Astrocyte of the spinal cord (primary cell): ENCODE measurements around the gene LGR6.

Experiments
- DNase-seq: peaks from one replicate; pipeline ENCODE4 v3.0.0; 2011; ENCODE audit warnings: low read depth, low spot score
- H3K4me3 ChIP-seq: 2 replicates; pipeline ENCODE4 v1.5.1; 2011; ENCODE audit warnings: low read depth, mild to moderate bottlenecking, low read length, moderate library complexity
- in situ Hi-C: cut with HindIII; loops from 2 replicates; pipeline ENCODE4 v1.10.0; 2017; ENCODE audit warnings: low sequenced_read_pairs
- TF ChIP-seq, protein P1 (sequence below): IDR thresholded peaks from 2 replicates; pipeline ENCODE4 v1.5.1; 2012; ENCODE audit warnings: low read depth, mild to moderate bottlenecking, low read length, inconsistent platforms

Gene LGR6

DNA sequence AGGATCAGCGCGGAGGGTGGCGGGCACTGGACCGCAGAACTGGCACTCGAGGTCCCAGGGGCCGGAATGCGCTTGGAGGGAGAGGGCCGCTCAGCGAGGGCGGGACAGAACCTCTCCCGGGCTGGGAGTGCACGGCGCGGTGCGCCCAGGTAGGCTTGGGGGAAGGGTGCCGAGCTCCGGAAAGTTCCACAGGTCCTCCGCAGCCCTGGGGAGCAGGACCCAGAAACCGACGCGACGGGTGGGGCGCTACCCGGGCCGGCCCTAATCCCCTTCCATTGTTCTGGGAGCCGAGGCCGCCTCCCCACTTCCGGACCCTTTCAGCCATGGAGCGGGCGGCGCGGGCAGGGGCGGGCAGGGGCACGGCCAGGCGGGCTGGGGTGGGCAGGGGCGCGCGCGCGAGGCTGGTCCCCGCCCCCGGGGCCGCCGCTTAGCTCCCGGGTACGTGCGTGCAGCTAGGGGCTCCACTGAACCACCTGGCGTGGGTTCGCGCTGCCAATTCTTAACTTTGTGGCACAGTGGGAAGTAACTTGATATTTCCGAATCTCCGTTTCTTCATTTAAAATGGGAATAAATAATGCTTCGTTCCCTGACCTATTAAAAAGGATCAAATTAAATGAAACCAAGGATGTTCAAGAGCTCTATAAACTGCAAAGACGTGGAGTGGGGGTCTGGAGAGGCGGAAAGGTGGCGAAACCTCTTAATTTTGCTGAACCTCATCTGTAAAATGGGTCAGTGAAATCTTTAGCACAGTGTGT, 20.7 kb downstream of the LGR6 start:
- H3K4me3 ChIP-seq = no peak overlapping the region
- in situ Hi-C loops = loop anchor here (25.0 kb wide), 1 partner anchor 98 kb away; no protein-coding TSS in a partner anchor
- no peak for DNase-seq

DNA sequence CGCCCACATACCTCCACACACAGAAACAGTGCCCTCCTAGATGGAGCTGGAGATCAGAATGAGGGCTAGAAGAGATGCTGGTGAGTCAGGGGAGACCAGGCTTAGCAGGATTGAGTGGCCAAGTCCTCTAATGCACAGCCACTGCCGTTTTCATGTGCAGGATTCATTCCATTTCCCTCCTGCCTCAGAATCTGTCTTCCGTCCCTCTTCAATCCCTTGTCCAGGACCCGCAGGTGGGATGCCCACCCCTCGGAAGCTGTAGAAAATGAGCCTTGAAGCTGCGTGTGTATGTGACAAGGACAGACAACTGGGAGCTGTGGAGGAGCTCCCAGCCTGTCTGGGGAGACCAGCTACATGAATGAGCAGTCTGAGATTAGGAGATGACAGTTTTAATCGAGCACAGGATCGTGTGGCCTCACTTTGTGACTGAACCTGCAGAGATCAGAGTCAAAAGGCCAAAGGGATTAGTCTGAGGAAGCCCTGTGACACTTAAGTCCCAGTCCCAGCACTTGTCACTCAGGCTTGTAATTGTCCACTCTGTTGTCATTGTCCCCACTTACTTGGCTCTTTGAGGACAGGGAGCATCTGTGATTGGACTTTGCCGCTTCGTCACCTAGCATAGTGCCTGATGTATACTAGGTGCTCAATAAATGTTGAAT, 22.0 kb downstream of the LGR6 start:
- TF ChIP-seq, protein P1, sequence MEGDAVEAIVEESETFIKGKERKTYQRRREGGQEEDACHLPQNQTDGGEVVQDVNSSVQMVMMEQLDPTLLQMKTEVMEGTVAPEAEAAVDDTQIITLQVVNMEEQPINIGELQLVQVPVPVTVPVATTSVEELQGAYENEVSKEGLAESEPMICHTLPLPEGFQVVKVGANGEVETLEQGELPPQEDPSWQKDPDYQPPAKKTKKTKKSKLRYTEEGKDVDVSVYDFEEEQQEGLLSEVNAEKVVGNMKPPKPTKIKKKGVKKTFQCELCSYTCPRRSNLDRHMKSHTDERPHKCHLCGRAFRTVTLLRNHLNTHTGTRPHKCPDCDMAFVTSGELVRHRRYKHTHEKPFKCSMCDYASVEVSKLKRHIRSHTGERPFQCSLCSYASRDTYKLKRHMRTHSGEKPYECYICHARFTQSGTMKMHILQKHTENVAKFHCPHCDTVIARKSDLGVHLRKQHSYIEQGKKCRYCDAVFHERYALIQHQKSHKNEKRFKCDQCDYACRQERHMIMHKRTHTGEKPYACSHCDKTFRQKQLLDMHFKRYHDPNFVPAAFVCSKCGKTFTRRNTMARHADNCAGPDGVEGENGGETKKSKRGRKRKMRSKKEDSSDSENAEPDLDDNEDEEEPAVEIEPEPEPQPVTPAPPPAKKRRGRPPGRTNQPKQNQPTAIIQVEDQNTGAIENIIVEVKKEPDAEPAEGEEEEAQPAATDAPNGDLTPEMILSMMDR = no peak
- H3K4me3 ChIP-seq = no peak overlapping the region
- in situ Hi-C loops = loop anchor here (25.0 kb wide), 1 partner anchor 97 kb away; no protein-coding TSS in a partner anchor
- DNase-seq = no peak

More for the DNA sequence above, 20.7 kb downstream of the LGR6 start:
- TF ChIP-seq, protein P1 = no peak

DNA sequence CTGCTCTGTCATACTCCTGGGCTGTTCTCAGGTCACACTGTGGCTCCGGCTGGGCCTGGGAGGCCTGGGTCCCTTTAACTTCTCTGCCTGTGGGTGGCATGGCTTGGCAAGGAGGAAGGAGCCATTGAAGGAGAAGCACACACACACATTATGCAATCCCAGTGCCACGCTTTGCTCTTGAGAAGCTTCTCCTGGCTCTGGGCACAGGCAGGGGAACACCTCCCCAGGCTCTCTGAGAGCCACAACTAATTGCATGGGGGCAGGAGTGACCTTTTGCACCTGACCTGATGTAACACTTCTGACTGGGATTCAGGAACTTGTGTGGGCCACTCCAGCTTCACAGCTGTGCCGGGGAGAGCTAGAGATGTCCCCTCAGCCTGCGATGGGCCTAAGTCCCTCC, 23.1 kb downstream of the LGR6 start:
- DNase-seq = no peak
- TF ChIP-seq, protein P1 = no peak
- no peak overlapping the region for H3K4me3 ChIP-seq
- in situ Hi-C loops = loop anchor here (25.0 kb wide), 1 partner anchor 96 kb away; no protein-coding TSS in a partner anchor

DNA sequence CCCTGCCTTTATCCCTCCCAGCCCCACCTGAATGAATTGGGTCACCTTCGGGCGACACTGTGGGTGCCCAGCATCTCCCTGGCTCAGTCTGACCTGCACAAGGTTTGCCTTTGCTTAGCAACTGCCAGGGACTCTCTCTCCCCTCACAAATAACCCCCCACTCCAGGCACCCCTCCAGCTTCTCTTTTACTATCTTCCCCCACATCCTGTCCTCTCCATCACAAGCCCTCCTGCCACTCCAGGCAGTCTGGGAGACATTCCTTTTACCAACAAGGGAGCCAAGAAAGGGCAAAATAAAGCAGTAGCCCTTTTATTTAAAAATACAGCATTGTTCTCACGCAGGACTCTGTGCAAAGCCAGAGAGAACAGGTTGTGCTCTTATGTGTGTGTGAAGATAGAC, 23.9 kb downstream of the LGR6 start:
- TF ChIP-seq, protein P1 = no peak
- DNase-seq = no peak
- in situ Hi-C loops = loop anchor here (25.0 kb wide), 1 partner anchor 95 kb away; no protein-coding TSS in a partner anchor
- no peak overlapping the region for H3K4me3 ChIP-seq

DNA sequence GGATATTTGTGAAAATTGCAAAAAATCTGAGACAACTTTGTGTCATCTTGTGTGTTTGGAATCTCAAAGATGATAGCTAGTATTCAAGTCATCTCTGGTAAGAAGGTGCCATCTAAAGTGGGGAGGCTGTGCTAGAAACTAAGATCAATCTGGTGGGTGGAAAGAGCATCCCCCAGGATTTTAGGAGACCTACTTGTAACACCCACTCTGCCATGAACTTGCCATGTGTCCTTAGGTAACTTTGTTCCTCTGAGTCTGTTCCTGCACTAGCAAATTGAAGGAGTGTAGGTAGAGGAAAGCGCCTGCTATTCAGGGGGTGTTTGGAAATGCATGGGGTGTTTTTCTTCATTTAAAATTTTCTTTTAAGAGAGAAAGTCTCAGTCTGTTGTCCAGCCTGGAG, 24.4 kb downstream of the LGR6 start:
- TF ChIP-seq, protein P1 = no peak
- in situ Hi-C loops = loop anchor here (25.0 kb wide), 1 partner anchor 94 kb away; no protein-coding TSS in a partner anchor
- DNase-seq = no peak
- H3K4me3 ChIP-seq = no peak overlapping the region

DNA sequence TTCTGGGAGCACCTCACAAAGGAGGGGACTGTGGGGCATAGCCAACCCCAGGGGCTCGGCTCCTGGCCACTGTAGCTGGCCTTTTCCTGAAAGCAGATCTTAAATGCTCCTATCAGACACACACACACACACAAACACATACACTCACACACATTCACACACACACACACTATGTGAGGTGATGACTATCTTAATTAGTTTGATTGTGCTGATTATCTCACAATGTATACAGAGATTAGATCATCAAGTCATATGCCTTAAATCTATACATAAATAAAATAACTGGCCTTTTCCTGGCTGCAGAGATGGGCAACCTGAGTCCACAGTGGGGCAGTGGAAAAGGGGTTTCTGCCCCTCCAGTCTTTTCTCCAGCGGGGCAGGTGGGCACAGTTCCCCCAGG, 27.1 kb downstream of the LGR6 start:
- no peak overlapping the region for H3K4me3 ChIP-seq
- in situ Hi-C loops = loop anchor here (25.0 kb wide), 1 partner anchor 92 kb away; no protein-coding TSS in a partner anchor
- DNase-seq = no peak
- TF ChIP-seq, protein P1 = no peak
